Caco-2 (cell line): ENCODE data around the gene RAB6B. TPM values are rescaled to one million over a fixed set of nuclear protein-coding genes. Genes with fewer than 3 reads are reported as not detected.

Source experiments
- BruUV-seq: library from RNA; stranded (reverse); fragments of 400-500 nt; replicated peaks from 2 replicates; lab custom pipeline; 2021; lab: Mats Ljungman, UMichigan
- CTCF ChIA-PET: fragments of 300-600 bp; sonication (Branson Sonifier 250); formaldehyde crosslinking; loops from one replicate; lab custom pipeline; 2022; ENCODE audit warnings: antibody characterized with exemption; lab: Charles Lee
- POLR2A ChIA-PET: fragments of 300-600 bp; sonication (Branson Sonifier 250); formaldehyde crosslinking; loops from one replicate; lab custom pipeline; 2022; ENCODE audit warnings: antibody characterized with exemption; lab: Charles Lee
- DNase-seq, 2 experiments: peaks; one replicate each; pipeline versions ENCODE4 v3.0.0 to v3.0.0-alpha.2; 2020 to 2022
- H3K27me3 ChIP-seq: replicated peaks from 2 replicates; pipeline ENCODE4 v1.6.0; 2011; ENCODE audit warnings: low read length; ENCODE audit not compliant: control insufficient read depth, insufficient read depth
- H3K36me3 ChIP-seq: 2 replicates; pipeline ENCODE4 v1.5.1; 2011; ENCODE audit warnings: low read length; ENCODE audit not compliant: control insufficient read depth, insufficient read depth
- H3K4me1 ChIP-seq: fragments of 250-450 bp; sonication (Bioruptor Pico); 2 replicates; pipeline ENCODE4 v1.5.1; 2020; ENCODE audit warnings: mild to moderate bottlenecking
- H3K4me3 ChIP-seq: 2 replicates; pipeline ENCODE4 v1.5.1; 2011; ENCODE audit warnings: low read depth, mild to moderate bottlenecking, control low read depth, low read length
- H3K9me3 ChIP-seq: fragments of 250-450 bp; sonication (Bioruptor Pico); 2 replicates; pipeline ENCODE4 v1.5.1; 2020; ENCODE audit warnings: mild to moderate bottlenecking, moderate library complexity
- H3K27ac Mint-ChIP-seq: one replicate; pipeline ENCODE4 v1.8.0; 2022; ENCODE audit warnings: mixed read lengths; ENCODE audit not compliant: unreplicated experiment
- H3K27me3 Mint-ChIP-seq: one replicate; pipeline ENCODE4 v1.8.0; 2022; ENCODE audit warnings: mixed read lengths; ENCODE audit not compliant: insufficient read depth, unreplicated experiment
- H3K36me3 Mint-ChIP-seq: one replicate; pipeline ENCODE4 v1.8.0; 2022; ENCODE audit warnings: mild to moderate bottlenecking, mixed read lengths; ENCODE audit not compliant: insufficient read depth, unreplicated experiment
- H3K4me1 Mint-ChIP-seq: one replicate; pipeline ENCODE4 v1.8.0; 2022; ENCODE audit warnings: low read depth, mixed read lengths; ENCODE audit not compliant: unreplicated experiment
- H3K4me3 Mint-ChIP-seq: one replicate; pipeline ENCODE4 v1.8.0; 2022; ENCODE audit warnings: mild to moderate bottlenecking, moderate library complexity, mixed read lengths; ENCODE audit not compliant: unreplicated experiment
- H3K9me3 Mint-ChIP-seq: one replicate; pipeline ENCODE4 v1.8.0; 2022; ENCODE audit warnings: mixed read lengths; ENCODE audit not compliant: unreplicated experiment
- intact Hi-C: fragments of 100-400 bp; cut with micrococcal nuclease; formaldehyde crosslinking; loops from one replicate; pipeline ENCODE4 v1.10.0; 2022; ENCODE audit not compliant: unreplicated experiment
- total RNA-seq: library from RNA; stranded (reverse); gene quantifications from 2 replicates; pipeline ENCODE4 v1.2.3, GENCODE V29; 2022
- TF ChIP-seq, protein P1 (sequence below), 2 experiments: fragments of 200-600 bp in 1 of 2; IDR thresholded peaks; 1 replicate in 1 of 2; 2 replicates in 1 of 2; pipeline versions ENCODE4 v1.5.1 to v1.8.0; 2011 to 2022; ENCODE audit warnings: antibody characterized with exemption in 1 of 2, control low read depth in 1 of 2, inconsistent platforms in 1 of 2, low read depth in 1 of 2, low read length in 1 of 2, mild to moderate bottlenecking in 1 of 2, moderate library complexity in 1 of 2; ENCODE audit not compliant: insufficient read depth in 1 of 2, severe bottlenecking in 1 of 2, unreplicated experiment in 1 of 2

Gene RAB6B
- total RNA-seq, 1 experiment from 2014 or later: 3.2 TPM

DNA sequence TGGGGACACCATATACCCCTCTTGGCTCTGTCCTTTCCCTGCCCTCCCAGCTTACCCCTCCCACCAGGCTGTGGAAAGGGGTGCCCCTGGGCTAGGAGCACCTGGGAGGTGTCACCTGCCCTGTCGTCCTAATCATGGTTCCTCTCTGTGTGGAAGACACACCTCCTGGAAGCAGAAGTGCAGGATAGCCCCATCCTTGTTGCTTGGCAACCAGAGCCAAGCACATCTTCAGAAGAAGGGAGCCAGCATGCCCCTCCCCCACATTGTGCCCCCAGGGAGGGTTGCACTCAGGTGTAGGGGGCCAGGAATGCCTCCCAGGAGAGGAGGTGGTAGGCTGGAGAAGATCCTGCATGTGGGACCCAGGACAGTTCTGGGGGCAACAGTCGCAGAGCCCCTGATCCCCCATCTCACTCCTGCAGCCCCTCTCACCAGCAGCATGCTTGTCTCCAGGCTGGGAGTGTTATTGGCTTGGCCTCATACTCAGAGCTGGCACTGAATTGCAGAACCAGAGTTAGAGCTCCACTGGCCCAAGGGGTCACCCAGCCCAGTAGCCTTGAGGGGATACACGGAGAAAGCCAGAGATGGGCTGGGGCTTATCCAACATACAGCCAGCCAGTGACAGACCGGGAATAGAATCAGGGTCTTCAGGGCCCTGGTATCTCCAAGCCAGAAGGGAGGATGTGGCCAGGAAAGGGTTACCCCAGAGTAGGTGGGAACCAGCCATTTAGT lies 8.4 kb downstream of the RAB6B start:
- H3K9me3 Mint-ChIP-seq: no peaks in the 10 kb centered on the region
- H3K36me3 ChIP-seq: no peaks in the 10 kb centered on the region; the same call in 1 of the 2 replicates
- H3K27me3 ChIP-seq: no peaks in the 10 kb centered on the region
- intact Hi-C loops: no loop called here
- no TSS peak for BruUV-seq
- H3K27ac Mint-ChIP-seq: no peak overlapping the region
- no peak overlapping the region for H3K4me3 ChIP-seq
- no peaks in the 10 kb centered on the region for H3K4me1 Mint-ChIP-seq
- H3K36me3 Mint-ChIP-seq: no peaks in the 10 kb centered on the region
- no peaks in the 10 kb centered on the region for H3K9me3 ChIP-seq
- TF ChIP-seq, protein P1, sequence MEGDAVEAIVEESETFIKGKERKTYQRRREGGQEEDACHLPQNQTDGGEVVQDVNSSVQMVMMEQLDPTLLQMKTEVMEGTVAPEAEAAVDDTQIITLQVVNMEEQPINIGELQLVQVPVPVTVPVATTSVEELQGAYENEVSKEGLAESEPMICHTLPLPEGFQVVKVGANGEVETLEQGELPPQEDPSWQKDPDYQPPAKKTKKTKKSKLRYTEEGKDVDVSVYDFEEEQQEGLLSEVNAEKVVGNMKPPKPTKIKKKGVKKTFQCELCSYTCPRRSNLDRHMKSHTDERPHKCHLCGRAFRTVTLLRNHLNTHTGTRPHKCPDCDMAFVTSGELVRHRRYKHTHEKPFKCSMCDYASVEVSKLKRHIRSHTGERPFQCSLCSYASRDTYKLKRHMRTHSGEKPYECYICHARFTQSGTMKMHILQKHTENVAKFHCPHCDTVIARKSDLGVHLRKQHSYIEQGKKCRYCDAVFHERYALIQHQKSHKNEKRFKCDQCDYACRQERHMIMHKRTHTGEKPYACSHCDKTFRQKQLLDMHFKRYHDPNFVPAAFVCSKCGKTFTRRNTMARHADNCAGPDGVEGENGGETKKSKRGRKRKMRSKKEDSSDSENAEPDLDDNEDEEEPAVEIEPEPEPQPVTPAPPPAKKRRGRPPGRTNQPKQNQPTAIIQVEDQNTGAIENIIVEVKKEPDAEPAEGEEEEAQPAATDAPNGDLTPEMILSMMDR (IDR thresholded peaks at IDR 0.05; ENCODE audit: insufficient read depth in 1 of 2, low read depth in 1 of 2, low read length in 1 of 2, severe bottlenecking in 1 of 2, unreplicated experiment in 1 of 2): no peak
- ChIA-PET POLR2A (no interaction called here), CTCF (no interaction called here)
- H3K4me3 Mint-ChIP-seq: no peak overlapping the region
- H3K27me3 Mint-ChIP-seq: peaks cover 8% of the 10 kb centered on the region
- DNase-seq: no peak
- 0 out of 2 replicates have a peak, but pooled peaks cover 3% of the 10 kb centered on the region for H3K4me1 ChIP-seq

DNA sequence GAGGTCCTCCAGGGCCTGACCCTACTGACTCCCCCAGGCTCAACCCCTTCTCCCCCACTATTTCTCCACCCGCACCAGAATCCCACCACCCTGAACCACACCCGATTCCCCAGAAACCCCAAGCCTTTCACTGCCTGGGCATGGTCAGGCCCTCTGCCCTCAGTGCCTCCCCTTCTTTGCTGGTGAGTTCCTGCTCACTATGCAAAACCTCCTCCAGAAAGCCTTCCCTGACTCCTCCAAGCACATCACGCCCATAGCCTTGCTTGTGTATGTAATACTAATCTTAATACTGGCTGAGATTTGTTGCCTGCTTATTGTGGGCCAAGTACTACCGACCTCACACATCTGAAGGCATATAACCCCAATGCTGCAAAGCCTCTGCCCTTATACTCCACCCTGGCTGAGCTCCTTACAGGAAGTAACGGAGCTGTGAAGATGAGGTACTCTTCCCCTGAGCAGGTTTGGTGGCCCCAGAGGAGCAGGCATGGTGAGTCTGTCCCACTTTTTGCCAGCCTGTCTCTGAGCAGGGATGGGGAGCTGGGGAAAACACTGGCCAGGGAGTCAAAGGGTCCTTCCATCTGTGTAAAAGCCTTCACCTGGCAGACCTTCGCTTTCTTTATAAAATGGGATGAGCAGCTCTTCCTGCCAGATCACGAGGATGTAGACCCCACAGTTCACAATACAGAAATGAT lies 9.5 kb downstream of the RAB6B start:
- no peak for DNase-seq
- BruUV-seq: no TSS peak
- ChIA-PET POLR2A (interaction anchor here (1.1 kb wide), 1 partner anchor 11 kb away, joined by 3 read pairs; no protein-coding TSS in a partner anchor), CTCF (no interaction called here)
- H3K27me3 ChIP-seq: no peaks in the 10 kb centered on the region
- Mint-ChIP-seq H3K36me3 (no peaks in the 10 kb centered on the region), H3K9me3 (no peaks in the 10 kb centered on the region), H3K4me1 (no peaks in the 10 kb centered on the region), H3K27ac (no peak overlapping the region), H3K27me3 (peaks cover 8% of the 10 kb centered on the region), H3K4me3 (no peak overlapping the region)
- intact Hi-C loops: no loop called here
- 0 out of 2 replicates have a peak, but pooled peaks cover 7% of the 10 kb centered on the region for H3K4me1 ChIP-seq
- no peak overlapping the region for H3K4me3 ChIP-seq
- no peaks in the 10 kb centered on the region for H3K9me3 ChIP-seq
- H3K36me3 ChIP-seq: no peaks in the 10 kb centered on the region
- TF ChIP-seq, protein P1 (IDR thresholded peaks at IDR 0.05; ENCODE audit: insufficient read depth in 1 of 2, low read depth in 1 of 2, low read length in 1 of 2, severe bottlenecking in 1 of 2, unreplicated experiment in 1 of 2): no peak

DNA sequence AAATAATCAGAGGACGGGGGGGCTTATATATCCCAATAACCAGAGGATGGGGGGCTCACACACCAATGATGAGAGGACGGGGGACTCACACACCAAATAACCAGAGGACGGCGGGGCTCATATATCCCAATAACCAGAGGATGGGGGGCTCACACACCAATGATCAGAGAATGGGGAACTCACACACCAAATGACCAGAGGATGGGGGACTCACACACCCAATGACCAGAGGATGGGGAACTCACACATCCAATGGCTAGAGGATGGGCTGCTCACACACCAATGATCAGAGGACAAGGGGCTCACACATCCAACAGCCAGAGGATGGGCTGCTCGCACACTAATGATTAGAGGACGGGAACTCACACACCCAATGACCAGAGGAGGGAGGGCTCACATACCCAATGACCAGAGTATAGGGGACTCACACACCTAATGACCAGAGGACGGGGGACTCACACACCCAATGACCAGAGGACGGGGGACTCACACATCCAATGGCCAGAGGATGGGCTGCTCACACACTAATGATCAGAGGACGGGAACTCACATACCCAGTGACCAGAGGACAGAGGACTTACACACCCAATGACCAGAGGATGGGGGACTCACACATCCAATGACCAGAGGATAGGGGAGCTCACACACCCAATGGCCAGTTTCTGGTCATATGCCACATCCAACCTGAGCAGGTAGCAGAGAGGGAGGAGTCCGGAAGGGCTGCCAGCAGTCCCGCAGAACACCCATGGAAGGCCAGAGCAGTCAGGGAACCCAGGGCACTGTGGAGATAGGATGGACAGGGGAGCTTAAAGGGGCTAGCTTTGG lies 10.6 kb downstream of the RAB6B start:
- Histone ChIP-seq H3K36me3 (no peaks in the 10 kb centered on the region), H3K27me3 (no peaks in the 10 kb centered on the region), H3K4me3 (no peak overlapping the region), H3K9me3 (no peaks in the 10 kb centered on the region), H3K4me1 (0 out of 2 replicates have a peak, but pooled peaks cover 7% of the 10 kb centered on the region)
- DNase-seq: no peak
- intact Hi-C loops: no loop called here
- no peak overlapping the region for H3K4me3 Mint-ChIP-seq
- TF ChIP-seq, protein P1 (IDR thresholded peaks at IDR 0.05; ENCODE audit: insufficient read depth in 1 of 2, low read depth in 1 of 2, low read length in 1 of 2, severe bottlenecking in 1 of 2, unreplicated experiment in 1 of 2): no peak
- no TSS peak for BruUV-seq
- no peaks in the 10 kb centered on the region for H3K9me3 Mint-ChIP-seq
- H3K27ac Mint-ChIP-seq: no peak overlapping the region
- ChIA-PET CTCF (no interaction called here), POLR2A (interaction anchor here (0.5 kb wide), 1 partner anchor 218 kb away, joined by 4 read pairs; no protein-coding TSS in a partner anchor)
- no peaks in the 10 kb centered on the region for H3K4me1 Mint-ChIP-seq
- H3K27me3 Mint-ChIP-seq: peaks cover 5% of the 10 kb centered on the region
- H3K36me3 Mint-ChIP-seq: no peaks in the 10 kb centered on the region
